ENCODE results near the gene ABR.

DNA sequence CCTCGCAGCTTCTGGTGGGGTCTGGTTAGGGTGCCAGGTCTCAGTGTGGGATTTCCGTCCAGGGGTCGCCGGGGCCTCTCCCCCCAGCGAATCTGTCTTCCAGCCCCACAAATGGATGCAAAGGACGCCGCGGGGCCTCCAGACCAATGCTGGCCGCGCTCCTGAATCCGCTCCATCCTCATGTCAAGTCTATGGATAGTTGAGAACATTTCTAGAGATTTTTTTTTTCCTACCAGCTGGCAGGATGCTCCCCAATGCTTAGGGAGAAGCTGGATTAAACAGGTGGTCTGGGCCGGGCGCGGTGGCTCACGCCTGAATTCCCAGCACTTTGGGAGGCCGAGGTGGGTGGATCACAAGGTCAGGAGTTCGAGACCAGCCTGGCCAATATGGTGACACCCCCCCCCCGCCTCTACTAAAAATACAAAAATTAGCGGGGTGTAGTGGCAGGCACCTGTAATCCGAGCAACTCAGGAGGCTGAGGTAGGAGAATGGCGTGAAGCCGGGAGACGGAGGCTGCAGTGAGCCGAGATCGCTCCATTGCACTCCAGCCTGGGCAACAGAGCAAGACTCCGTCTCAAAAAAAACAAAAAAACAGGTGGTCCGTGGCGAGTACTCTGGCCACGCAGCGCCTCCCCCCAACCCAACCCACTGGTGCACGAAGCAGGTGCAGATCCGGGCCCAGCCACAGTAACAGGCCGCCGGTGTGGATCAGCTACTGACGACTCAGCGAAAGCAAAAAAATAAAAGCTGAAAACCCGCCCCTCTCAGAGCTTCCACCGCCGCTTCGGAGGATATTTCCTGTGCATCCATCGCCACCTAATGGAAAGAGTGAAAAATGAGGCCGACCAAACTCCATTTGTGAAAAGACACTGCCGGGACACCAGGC lies 199.1 kb downstream of the ABR start:
- TF ChIP-seq, protein P1, sequence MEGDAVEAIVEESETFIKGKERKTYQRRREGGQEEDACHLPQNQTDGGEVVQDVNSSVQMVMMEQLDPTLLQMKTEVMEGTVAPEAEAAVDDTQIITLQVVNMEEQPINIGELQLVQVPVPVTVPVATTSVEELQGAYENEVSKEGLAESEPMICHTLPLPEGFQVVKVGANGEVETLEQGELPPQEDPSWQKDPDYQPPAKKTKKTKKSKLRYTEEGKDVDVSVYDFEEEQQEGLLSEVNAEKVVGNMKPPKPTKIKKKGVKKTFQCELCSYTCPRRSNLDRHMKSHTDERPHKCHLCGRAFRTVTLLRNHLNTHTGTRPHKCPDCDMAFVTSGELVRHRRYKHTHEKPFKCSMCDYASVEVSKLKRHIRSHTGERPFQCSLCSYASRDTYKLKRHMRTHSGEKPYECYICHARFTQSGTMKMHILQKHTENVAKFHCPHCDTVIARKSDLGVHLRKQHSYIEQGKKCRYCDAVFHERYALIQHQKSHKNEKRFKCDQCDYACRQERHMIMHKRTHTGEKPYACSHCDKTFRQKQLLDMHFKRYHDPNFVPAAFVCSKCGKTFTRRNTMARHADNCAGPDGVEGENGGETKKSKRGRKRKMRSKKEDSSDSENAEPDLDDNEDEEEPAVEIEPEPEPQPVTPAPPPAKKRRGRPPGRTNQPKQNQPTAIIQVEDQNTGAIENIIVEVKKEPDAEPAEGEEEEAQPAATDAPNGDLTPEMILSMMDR (IDR thresholded peaks at IDR 0.05) = peak; percentile 40 to 91 (median 74)
- no peak for TF ChIP-seq POLR2A (IDR thresholded peaks at IDR 0.05)
- TF ChIP-seq POLR2AphosphoS5 (IDR thresholded peaks at IDR 0.05) = peak; percentile 83

All from prostate gland (tissue), 2 donors.